HuH-7.5 (cell line): ENCODE data around the gene MYH11.
"Not testable (repeated sequence)": the region's sequence is repeated elsewhere in the genome, so short reads cannot be mapped to it uniquely, and the experiment has no call there.

Experiments used
- DNase-seq: peaks from one replicate; pipeline ENCODE4 v3.0.0; 2011; ENCODE audit warnings: low spot score

The MYH11 gene

GRCh38 chr16:15876503-15876902 is 19.7 kb upstream of the MYH11 start:
- DNase-seq, result no peak

GRCh38 chr16:15874745-15875314 is 18.0 kb upstream of the MYH11 start:
- no peak for DNase-seq

- DNase-seq, result no peak
These were observed 16.9 kb upstream of the MYH11 start for GRCh38 chr16:15873737-15874136.

- no peak for DNase-seq
These were observed 16.5 kb upstream of the MYH11 start for GRCh38 chr16:15873301-15873700.

- DNase-seq, result no peak
These were observed 13.2 kb upstream of the MYH11 start for GRCh38 chr16:15870011-15870410.

GRCh38 chr16:15866451-15866850 is 9.6 kb upstream of the MYH11 start:
- no peak for DNase-seq

GRCh38 chr16:15865742-15866141 is 8.9 kb upstream of the MYH11 start:
- DNase-seq, result no peak

GRCh38 chr16:15864939-15865338 is 8.1 kb upstream of the MYH11 start:
- DNase-seq, result no peak

- no peak for DNase-seq
These were observed 5.2 kb upstream of the MYH11 start for GRCh38 chr16:15861996-15862395.

GRCh38 chr16:15858921-15859668 is 2.3 kb upstream of the MYH11 start:
- no peak for DNase-seq

GRCh38 chr16:15857724-15858560 is 1.1 kb upstream of the MYH11 start:
- no peak for DNase-seq

- no peak for DNase-seq
These were observed 646 bp downstream of the MYH11 start for GRCh38 chr16:15856182-15856581.

GRCh38 chr16:15855704-15856003 is 1.2 kb downstream of the MYH11 start:
- DNase-seq, result no peak

- DNase-seq, result no peak
These were observed 1.7 kb downstream of the MYH11 start for GRCh38 chr16:15854906-15855703.

GRCh38 chr16:15854061-15854460 is 2.8 kb downstream of the MYH11 start:
- no peak for DNase-seq

- DNase-seq, result no peak
These were observed 3.8 kb downstream of the MYH11 start for GRCh38 chr16:15853021-15853420.

- not testable (repeated sequence) for DNase-seq
These were observed 6.3 kb downstream of the MYH11 start for GRCh38 chr16:15850555-15850954.

- DNase-seq, result no peak
These were observed 7.4 kb downstream of the MYH11 start for GRCh38 chr16:15849209-15849981.

GRCh38 chr16:15847611-15848175 is 9.1 kb downstream of the MYH11 start:
- no peak for DNase-seq

- DNase-seq, result no peak
These were observed 10.3 kb downstream of the MYH11 start for GRCh38 chr16:15846510-15846909.

GRCh38 chr16:15843635-15844279 is 13.1 kb downstream of the MYH11 start:
- DNase-seq, result no peak
